Stimulated activated CD4-positive, alpha-beta T cell treated with anti-CD3 and anti-CD28 coated beads, TNF-alpha, amount 100 ng/mL, for 24 hours (primary cell): ENCODE measurements around the gene STYXL2.

ENCODE experiments used
- DNase-seq, 3 experiments: peaks; one replicate each; pipeline ENCODE4 v3.0.0-alpha.2; 2020; ENCODE audit warnings: low read depth in 3 of 3

The STYXL2 gene

GRCh38 chr1:167135281-167135840 lies 41.5 kb downstream of the STYXL2 start:
- DNase-seq: no peak

GRCh38 chr1:167136191-167136614 lies 42.3 kb downstream of the STYXL2 start:
- no peak for DNase-seq

GRCh38 chr1:167136806-167137205 lies 42.9 kb downstream of the STYXL2 start:
- DNase-seq: no peak

GRCh38 chr1:167137332-167137781 lies 43.5 kb downstream of the STYXL2 start:
- DNase-seq: no peak

GRCh38 chr1:167137793-167138510 lies 44.1 kb downstream of the STYXL2 start:
- DNase-seq: no peak

GRCh38 chr1:167138703-167139102 lies 44.8 kb downstream of the STYXL2 start:
- DNase-seq: no peak

- no peak for DNase-seq
Observed at GRCh38 chr1:167141963-167142362, 48.1 kb downstream of the STYXL2 start.
